ENCODE results near the gene NCBP2L.
"Not testable (repeated sequence)": the region's sequence is repeated elsewhere in the genome, so short reads cannot be mapped to it uniquely, and the experiment has no call there.

NCBP2L gene

DNA sequence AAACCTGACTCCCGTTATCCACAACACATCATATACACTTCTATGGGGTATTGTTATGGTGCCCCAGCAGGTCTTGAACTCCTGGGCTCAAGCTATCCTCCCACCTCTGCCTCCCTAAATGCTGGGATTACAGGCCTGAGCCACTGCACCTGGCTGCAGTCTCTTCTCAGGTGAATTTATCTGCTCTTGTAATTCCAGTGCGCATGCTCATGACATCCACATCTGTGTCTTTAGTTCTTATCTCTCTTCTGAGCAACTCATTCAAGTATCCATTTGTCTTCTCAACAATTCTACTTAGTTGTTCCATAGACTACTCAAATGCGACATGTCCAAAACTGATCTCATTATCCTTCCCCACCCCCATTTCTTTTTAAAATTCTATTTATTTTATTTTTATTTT lies 27.6 kb downstream of the NCBP2L start:
- Histone ChIP-seq H3K9me2 (ENCODE audit: low read depth, low read length) (no peaks in the 10 kb centered on the region), H3F3A (ENCODE audit: insufficient read depth, low read length) (no peaks in the 10 kb centered on the region), H3K27ac (ENCODE audit: low read depth, low read length, poor library complexity, severe bottlenecking) (no peak overlapping the region), H3K36me3 (ENCODE audit: insufficient read depth, low read length) (no peaks in the 10 kb centered on the region), H3K27me3 (ENCODE audit: insufficient read depth, low read length) (no peaks in the 10 kb centered on the region), H3K9ac (ENCODE audit: low read length) (no peak overlapping the region), H3K4me1 (ENCODE audit: insufficient read depth, low read length, severe bottlenecking) (no peaks in the 10 kb centered on the region), H3K4me3 (ENCODE audit: low read depth, low read length, poor library complexity, severe bottlenecking) (no peak overlapping the region), H4K20me1 (ENCODE audit: insufficient read depth, low read length) (no peaks in the 10 kb centered on the region), H3K79me2 (ENCODE audit: insufficient read depth, low read length) (no peaks in the 10 kb centered on the region), H3K9me3 (ENCODE audit: low read length) (no peaks in the 10 kb centered on the region), H2AFZ (ENCODE audit: low read length) (no peak overlapping the region), H3K4me2 (ENCODE audit: low read length) (no peak overlapping the region)
- TF ChIP-seq EZH2 (IDR thresholded peaks at IDR 0.05; ENCODE audit: borderline replicate concordance, low read length) (no peak), CTCF (IDR thresholded peaks at IDR 0.05; ENCODE audit: low read length) (no peak)

- not testable (repeated sequence) for H3K79me2 ChIP-seq (ENCODE audit: insufficient read depth, low read length); H3K4me3 ChIP-seq (ENCODE audit: low read depth, low read length, poor library complexity, severe bottlenecking); H3K4me2 ChIP-seq (ENCODE audit: low read length); H3K9me3 ChIP-seq (ENCODE audit: low read length); H2AFZ ChIP-seq (ENCODE audit: low read length); H3K36me3 ChIP-seq (ENCODE audit: insufficient read depth, low read length); H3K9me2 ChIP-seq (ENCODE audit: low read depth, low read length); H3F3A ChIP-seq (ENCODE audit: insufficient read depth, low read length); H3K4me1 ChIP-seq (ENCODE audit: insufficient read depth, low read length, severe bottlenecking); H3K27me3 ChIP-seq (ENCODE audit: insufficient read depth, low read length); H3K27ac ChIP-seq (ENCODE audit: low read depth, low read length, poor library complexity, severe bottlenecking); H3K9ac ChIP-seq (ENCODE audit: low read length); H4K20me1 ChIP-seq (ENCODE audit: insufficient read depth, low read length)
These were observed 32.5 kb downstream of the NCBP2L start for GRCh38 chrX:107810053-107810452.

GRCh38 chrX:107818900-107819521 lies 41.5 kb downstream of the NCBP2L start:
- Histone ChIP-seq H4K20me1 (ENCODE audit: insufficient read depth, low read length) (no peaks in the 10 kb centered on the region), H3K9me2 (ENCODE audit: low read depth, low read length) (no peaks in the 10 kb centered on the region), H3K4me3 (ENCODE audit: low read depth, low read length, poor library complexity, severe bottlenecking) (no peak overlapping the region), H3K27ac (ENCODE audit: low read depth, low read length, poor library complexity, severe bottlenecking) (no peak overlapping the region), H3K27me3 (ENCODE audit: insufficient read depth, low read length) (no peaks in the 10 kb centered on the region), H3K4me1 (ENCODE audit: insufficient read depth, low read length, severe bottlenecking) (no peaks in the 10 kb centered on the region), H2AFZ (ENCODE audit: low read length) (no peak overlapping the region), H3K79me2 (ENCODE audit: insufficient read depth, low read length) (no peaks in the 10 kb centered on the region), H3F3A (ENCODE audit: insufficient read depth, low read length) (no peaks in the 10 kb centered on the region), H3K9ac (ENCODE audit: low read length) (no peak overlapping the region), H3K36me3 (ENCODE audit: insufficient read depth, low read length) (no peaks in the 10 kb centered on the region), H3K9me3 (ENCODE audit: low read length) (no peaks in the 10 kb centered on the region), H3K4me2 (ENCODE audit: low read length) (no peak overlapping the region)
- TF ChIP-seq CTCF (IDR thresholded peaks at IDR 0.05; ENCODE audit: low read length) (no peak), EZH2 (IDR thresholded peaks at IDR 0.05; ENCODE audit: borderline replicate concordance, low read length) (no peak)

DNA sequence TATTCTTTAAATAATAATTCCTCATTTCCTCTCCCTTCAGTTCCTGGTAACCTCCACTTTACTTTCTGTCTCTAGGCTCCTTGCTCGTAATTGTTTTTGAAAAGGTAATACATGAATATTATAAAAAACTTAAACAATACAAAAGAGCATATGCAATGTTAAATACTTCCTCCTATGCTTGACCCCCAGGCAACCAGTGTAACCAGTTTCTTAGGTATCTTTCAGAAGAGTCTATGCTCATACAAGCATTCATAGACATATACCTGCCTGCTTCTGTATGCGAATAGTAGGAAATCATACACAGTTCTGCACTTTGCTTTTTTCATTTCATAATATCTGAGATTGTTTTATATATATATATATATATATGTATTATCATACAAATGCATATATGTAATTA lies 45.5 kb downstream of the NCBP2L start:
- Histone ChIP-seq H3F3A (ENCODE audit: insufficient read depth, low read length) (no peaks in the 10 kb centered on the region), H3K4me1 (ENCODE audit: insufficient read depth, low read length, severe bottlenecking) (no peaks in the 10 kb centered on the region), H3K27ac (ENCODE audit: low read depth, low read length, poor library complexity, severe bottlenecking) (no peak overlapping the region), H3K9ac (ENCODE audit: low read length) (no peak overlapping the region), H3K9me3 (ENCODE audit: low read length) (no peaks in the 10 kb centered on the region), H3K9me2 (ENCODE audit: low read depth, low read length) (no peaks in the 10 kb centered on the region), H4K20me1 (ENCODE audit: insufficient read depth, low read length) (no peaks in the 10 kb centered on the region), H2AFZ (ENCODE audit: low read length) (no peak overlapping the region), H3K4me3 (ENCODE audit: low read depth, low read length, poor library complexity, severe bottlenecking) (no peak overlapping the region), H3K36me3 (ENCODE audit: insufficient read depth, low read length) (no peaks in the 10 kb centered on the region), H3K27me3 (ENCODE audit: insufficient read depth, low read length) (no peaks in the 10 kb centered on the region), H3K4me2 (ENCODE audit: low read length) (no peak overlapping the region), H3K79me2 (ENCODE audit: insufficient read depth, low read length) (no peaks in the 10 kb centered on the region)
- TF ChIP-seq EZH2 (IDR thresholded peaks at IDR 0.05; ENCODE audit: borderline replicate concordance, low read length) (no peak), CTCF (IDR thresholded peaks at IDR 0.05; ENCODE audit: low read length) (no peak)

Data from OCI-LY1 (cell line).